Neuron (in vitro differentiated cells): ENCODE measurements around the gene PRSS35.
A peak's percentile ranks its signal among the peaks of the same experiment; 100 is the strongest.
"Not testable (repeated sequence)": the region's sequence is repeated elsewhere in the genome, so short reads cannot be mapped to it uniquely, and the experiment has no call there.

Experiments
- H2AFZ ChIP-seq: one replicate; pipeline ENCODE4 v1.6.1; 2013; ENCODE audit warnings: low read depth, mild to moderate bottlenecking, inconsistent platforms, low read length, moderate library complexity
- H3K27me3 ChIP-seq: one replicate; pipeline ENCODE4 v1.6.1; 2013; ENCODE audit warnings: low read length; ENCODE audit not compliant: insufficient read depth
- H3K36me3 ChIP-seq: one replicate; pipeline ENCODE4 v1.6.1; 2013; ENCODE audit warnings: low read length; ENCODE audit not compliant: insufficient read depth
- H3K4me1 ChIP-seq: one replicate; pipeline ENCODE4 v1.6.1; 2013; ENCODE audit warnings: low read length; ENCODE audit not compliant: insufficient read depth
- H3K4me3 ChIP-seq: 2 replicates; pipeline ENCODE4 v1.5.1; 2013; ENCODE audit warnings: mild to moderate bottlenecking, low read length, moderate library complexity
- H3K9me3 ChIP-seq: one replicate; pipeline ENCODE4 v1.6.1; 2013; ENCODE audit warnings: low read length

PRSS35 gene

DNA sequence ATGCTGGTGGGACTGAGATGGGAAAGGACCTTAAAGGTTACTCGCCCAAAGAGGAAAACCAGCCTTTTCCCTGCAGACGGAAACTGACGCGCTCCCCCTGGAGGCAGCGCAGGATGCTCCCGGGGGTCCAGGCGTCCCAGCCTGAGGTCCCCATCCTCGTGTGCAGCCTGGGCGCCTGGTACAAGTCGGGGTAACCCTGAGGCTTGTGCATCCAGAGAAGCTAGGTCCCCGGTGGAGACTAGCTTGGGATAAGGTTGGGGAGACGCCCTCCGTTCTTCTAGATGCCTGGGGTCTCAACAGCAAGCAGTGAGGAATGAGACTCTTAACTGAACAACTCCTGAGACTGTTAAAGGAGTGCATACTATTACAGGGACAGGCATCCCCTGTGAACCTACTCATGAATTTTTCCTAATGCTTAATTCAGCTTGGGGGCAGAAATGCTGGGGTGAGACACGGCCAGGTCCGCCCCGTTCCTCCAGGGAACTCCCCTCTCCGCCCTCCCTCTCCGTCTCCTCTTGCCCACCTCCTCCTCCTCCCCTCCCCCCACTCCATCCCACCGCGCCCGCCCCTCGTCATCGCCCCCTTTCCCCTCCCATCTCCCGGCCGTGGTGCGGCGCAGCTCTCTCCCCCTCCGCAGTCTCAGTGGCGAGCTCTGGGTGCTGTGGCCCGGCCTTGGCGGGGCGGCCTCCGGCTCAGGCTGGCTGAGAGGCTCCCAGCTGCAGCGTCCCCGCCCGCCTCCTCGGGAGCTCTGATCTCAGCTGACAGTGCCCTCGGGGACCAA lies at the start of gene PRSS35:
Gene PRSS35 (plus strand): TSS at position 634 of the 781 bp plus-strand sequence. CDS start 10,908 bp downstream, outside the sequence.
- Histone ChIP-seq H2AFZ (peak within 1 kb of the TSS; percentile 52), H3K4me1 (peaks cover 20% of the 10 kb centered on the region), H3K27me3 (no peaks in the 10 kb centered on the region), H3K4me3 (peak within 1 kb of the TSS; percentile 41), H3K9me3 (no peaks in the 10 kb centered on the region), H3K36me3 (no peaks in the 10 kb centered on the region)

DNA sequence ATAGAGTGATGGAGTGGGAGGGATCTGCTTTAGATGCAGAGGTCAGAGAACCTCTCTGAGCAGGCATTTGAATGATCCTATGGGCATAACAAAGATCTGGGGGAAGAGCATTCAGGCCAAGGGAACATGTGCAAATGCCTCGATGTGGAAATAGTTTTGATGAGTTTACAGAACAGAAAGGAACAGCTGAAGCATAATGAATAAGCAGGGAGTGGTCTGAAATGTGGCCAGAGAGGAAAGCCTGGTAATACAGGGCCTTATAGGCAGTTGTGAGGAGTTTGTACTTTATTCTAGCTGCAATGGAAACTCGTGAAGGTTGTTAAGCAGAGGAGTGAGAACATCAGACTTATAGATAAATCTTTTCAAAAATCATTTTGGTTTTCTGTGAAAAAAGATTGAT lies 48.4 kb upstream of the PRSS35 start:
- Histone ChIP-seq H3K4me3 (no peak overlapping the region), H3K27me3 (no peaks in the 10 kb centered on the region), H3K9me3 (no peaks in the 10 kb centered on the region), H2AFZ (no peak overlapping the region), H3K36me3 (no peaks in the 10 kb centered on the region), H3K4me1 (no peaks in the 10 kb centered on the region)

- Histone ChIP-seq H3K4me1 (no peaks in the 10 kb centered on the region), H2AFZ (no peak overlapping the region), H3K9me3 (no peaks in the 10 kb centered on the region), H3K4me3 (no peak overlapping the region), H3K36me3 (no peaks in the 10 kb centered on the region), H3K27me3 (no peaks in the 10 kb centered on the region)
Measured at GRCh38 chr6:83464381-83465140, 47.8 kb upstream of the PRSS35 start.

- H2AFZ ChIP-seq: no peak overlapping the region
- H3K9me3 ChIP-seq: no peaks in the 10 kb centered on the region
Measured at GRCh38 chr6:83466328-83466727, 46.0 kb upstream of the PRSS35 start.

GRCh38 chr6:83467620-83468036 lies 44.7 kb upstream of the PRSS35 start:
- H2AFZ ChIP-seq: no peak overlapping the region
- H3K4me3 ChIP-seq: no peak overlapping the region

More at GRCh38 chr6:83466328-83466727, 46.0 kb upstream of the PRSS35 start:
- Histone ChIP-seq H3K36me3 (no peaks in the 10 kb centered on the region), H3K4me1 (no peaks in the 10 kb centered on the region), H3K4me3 (no peak overlapping the region), H3K27me3 (no peaks in the 10 kb centered on the region)

GRCh38 chr6:83470001-83470400 lies 42.3 kb upstream of the PRSS35 start:
- peaks cover 7% of the 10 kb centered on the region for H3K27me3 ChIP-seq
- H3K9me3 ChIP-seq: no peaks in the 10 kb centered on the region
- H3K4me3 ChIP-seq: no peak overlapping the region
- no peaks in the 10 kb centered on the region for H3K4me1 ChIP-seq
- H3K36me3 ChIP-seq: no peaks in the 10 kb centered on the region
- no peak overlapping the region for H2AFZ ChIP-seq

More at GRCh38 chr6:83467620-83468036, 44.7 kb upstream of the PRSS35 start:
- no peaks in the 10 kb centered on the region for H3K27me3 ChIP-seq
- H3K9me3 ChIP-seq: no peaks in the 10 kb centered on the region
- H3K4me1 ChIP-seq: no peaks in the 10 kb centered on the region
- no peaks in the 10 kb centered on the region for H3K36me3 ChIP-seq

DNA sequence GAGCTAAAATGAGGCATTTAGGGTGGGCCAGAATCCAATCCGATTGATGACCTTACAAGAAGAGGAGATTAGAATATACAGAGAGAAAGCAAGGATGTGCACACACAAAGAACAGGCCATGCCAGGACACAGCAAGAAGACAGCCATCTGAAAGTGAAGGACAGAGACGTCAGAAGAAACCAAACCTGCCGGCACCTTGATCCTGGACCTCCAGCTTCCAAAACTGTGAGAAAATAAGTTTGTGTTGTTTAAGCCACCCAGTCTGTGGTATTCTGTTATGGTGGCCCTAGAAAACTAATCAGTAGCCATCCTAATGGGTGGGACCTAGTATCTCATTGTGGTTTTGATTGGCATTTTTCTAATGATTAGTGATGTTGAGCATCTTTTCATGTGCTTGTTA lies 41.7 kb upstream of the PRSS35 start:
- no peak overlapping the region for H2AFZ ChIP-seq
- H3K4me3 ChIP-seq: no peak overlapping the region

GRCh38 chr6:83472767-83473166 lies 39.6 kb upstream of the PRSS35 start:
- peaks cover 7% of the 10 kb centered on the region for H3K27me3 ChIP-seq
- H2AFZ ChIP-seq: no peak overlapping the region
- H3K4me3 ChIP-seq: no peak overlapping the region
- H3K4me1 ChIP-seq: no peaks in the 10 kb centered on the region
- no peaks in the 10 kb centered on the region for H3K36me3 ChIP-seq
- no peaks in the 10 kb centered on the region for H3K9me3 ChIP-seq

More for the DNA sequence above, 41.7 kb upstream of the PRSS35 start:
- Histone ChIP-seq H3K27me3 (peaks cover 7% of the 10 kb centered on the region), H3K4me1 (no peaks in the 10 kb centered on the region), H3K36me3 (no peaks in the 10 kb centered on the region), H3K9me3 (no peaks in the 10 kb centered on the region)

- Histone ChIP-seq H3K27me3 (peaks cover 7% of the 10 kb centered on the region), H3K36me3 (no peaks in the 10 kb centered on the region), H2AFZ (no peak overlapping the region), H3K4me1 (no peaks in the 10 kb centered on the region), H3K4me3 (no peak overlapping the region), H3K9me3 (no peaks in the 10 kb centered on the region)
Measured at GRCh38 chr6:83474309-83474708, 38.0 kb upstream of the PRSS35 start.

DNA sequence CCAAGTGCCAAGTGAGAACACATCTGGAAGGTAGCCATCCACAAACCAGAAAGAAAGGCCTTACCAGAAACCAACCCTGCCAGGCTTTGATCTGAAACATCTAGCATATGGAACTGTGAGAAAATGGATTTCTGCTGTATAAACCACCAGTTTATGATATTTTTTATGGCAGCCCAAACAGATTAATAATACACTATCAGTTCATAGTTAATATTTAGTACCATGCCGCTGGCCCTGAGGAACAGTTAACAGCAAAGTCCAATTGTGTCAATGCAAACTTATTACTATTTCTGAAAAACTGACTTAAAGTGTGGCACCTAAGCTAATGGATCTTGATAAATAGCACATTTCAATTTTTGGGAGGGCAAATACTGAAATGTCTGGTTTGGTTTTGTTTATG lies 35.4 kb upstream of the PRSS35 start:
- Histone ChIP-seq H2AFZ (no peak overlapping the region), H3K4me3 (no peak overlapping the region), H3K27me3 (peaks cover 7% of the 10 kb centered on the region), H3K4me1 (no peaks in the 10 kb centered on the region), H3K36me3 (no peaks in the 10 kb centered on the region), H3K9me3 (no peaks in the 10 kb centered on the region)

DNA sequence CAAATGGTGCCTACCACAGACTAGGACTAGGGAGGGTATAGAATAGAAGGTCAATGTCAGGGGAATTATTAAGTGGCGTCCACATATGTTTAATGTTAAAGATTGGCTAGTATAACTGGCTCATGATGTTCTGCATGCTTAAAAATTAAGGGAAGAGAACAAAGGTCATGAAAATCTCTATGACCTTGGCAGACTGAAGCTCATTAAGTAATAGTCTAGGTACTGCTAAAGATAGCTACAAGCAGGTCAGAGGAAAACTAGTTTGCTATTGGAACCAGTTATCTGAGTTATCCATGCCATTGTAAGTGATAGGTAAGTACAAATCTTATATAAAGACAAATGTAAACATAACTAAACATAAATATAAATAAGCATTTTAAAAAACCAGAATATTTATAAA lies 32.9 kb upstream of the PRSS35 start:
- H2AFZ ChIP-seq: no peak overlapping the region
- no peak overlapping the region for H3K4me3 ChIP-seq
- peaks cover 5% of the 10 kb centered on the region for H3K27me3 ChIP-seq
- no peaks in the 10 kb centered on the region for H3K9me3 ChIP-seq
- H3K36me3 ChIP-seq: no peaks in the 10 kb centered on the region
- no peaks in the 10 kb centered on the region for H3K4me1 ChIP-seq

DNA sequence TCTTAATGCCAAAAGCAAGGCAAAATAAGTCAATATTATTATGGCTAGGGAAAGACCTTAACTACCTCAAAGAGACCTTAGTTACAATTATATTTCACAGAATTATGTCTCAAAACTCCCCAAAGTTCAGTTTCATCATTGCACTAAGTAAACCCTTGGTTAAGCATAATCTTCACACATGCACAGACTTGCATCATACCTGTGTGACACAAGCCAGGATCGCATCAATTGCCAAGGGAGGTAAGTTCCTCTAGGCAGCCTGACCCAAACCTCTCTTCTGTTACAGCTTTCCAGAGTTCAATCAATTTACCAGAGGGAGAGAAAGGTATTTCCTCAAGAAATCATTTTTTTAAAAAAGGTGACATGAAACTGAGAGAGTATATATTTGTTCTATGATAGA lies 31.9 kb upstream of the PRSS35 start:
- no peak overlapping the region for H3K4me3 ChIP-seq
- no peaks in the 10 kb centered on the region for H3K36me3 ChIP-seq
- H3K9me3 ChIP-seq: no peaks in the 10 kb centered on the region
- H2AFZ ChIP-seq: no peak overlapping the region
- H3K4me1 ChIP-seq: no peaks in the 10 kb centered on the region
- H3K27me3 ChIP-seq: no peaks in the 10 kb centered on the region

DNA sequence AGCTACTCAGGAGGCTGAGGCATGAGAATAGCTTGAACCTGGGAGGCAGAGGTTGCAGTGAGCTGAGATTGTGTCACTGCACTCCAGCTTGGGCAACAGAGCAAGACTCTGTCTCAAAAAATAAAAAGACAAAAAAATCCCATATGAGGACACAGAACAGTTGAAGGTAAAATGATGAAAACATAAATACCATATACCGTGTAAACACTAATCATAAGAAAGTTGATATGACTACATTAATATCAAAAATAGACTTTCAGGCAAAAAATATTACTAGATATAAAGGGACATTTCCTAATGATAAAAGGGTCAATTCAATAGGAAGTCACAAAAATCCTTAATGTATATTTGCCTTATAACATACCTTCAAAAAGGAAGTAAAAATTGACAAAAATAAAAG lies 30.4 kb upstream of the PRSS35 start:
- not testable (repeated sequence) for H2AFZ ChIP-seq, H3K4me3 ChIP-seq, H3K27me3 ChIP-seq, H3K36me3 ChIP-seq, H3K4me1 ChIP-seq, H3K9me3 ChIP-seq
